SK-N-SH (cell line): ENCODE measurements around the gene ASB4. TPM values are rescaled to one million over a fixed set of nuclear protein-coding genes. Genes with fewer than 3 reads are reported as not detected.

ENCODE experiments used
- CTCF ChIA-PET: fragments of 300-600, 350-600 bp; formaldehyde crosslinking; extraction: SDS; loops from one replicate; lab custom pipeline; 2021; lab: Yijun Ruan, JAX
- POLR2A ChIA-PET: fragments of 350-600 bp; sonication (Branson Sonifier 250); formaldehyde crosslinking; extraction: SDS; loops from one replicate; lab custom pipeline; 2020; ENCODE audit warnings: antibody characterized with exemption, inconsistent platforms; lab: Yijun Ruan, JAX
- DNase-seq: peaks from one replicate; pipeline ENCODE4 v3.0.0; 2012
- H2AFZ ChIP-seq: fragments of 200-600 bp; sonication (generic); 2 replicates; pipeline ENCODE4 v1.8.1; 2016; ENCODE audit warnings: antibody characterized with exemption, mild to moderate bottlenecking, low read depth
- H3F3A ChIP-seq: fragments of 200-600 bp; sonication (generic); replicated peaks from 2 replicates; pipeline ENCODE3; 2016; ENCODE audit warnings: antibody characterized with exemption, mild to moderate bottlenecking; ENCODE audit not compliant: insufficient read depth
- H3K27ac ChIP-seq, 2 experiments: fragments of 200-500 bp in 1 of 2; fragments of 200-600 bp in 1 of 2; sonication (Bioruptor generic) in 1 of 2; sonication (generic), shearing (Covaris generic) in 1 of 2; 2 replicates each; pipeline versions ENCODE4 v1.5.1 to v1.6.1; 2014 to 2016; ENCODE audit warnings: low read depth in 2 of 2, inconsistent platforms in 1 of 2, low read length in 1 of 2, mild to moderate bottlenecking in 1 of 2, mixed read lengths in 1 of 2
- H3K27me3 ChIP-seq: fragments of 200-600 bp; sonication (generic), shearing (Covaris generic); 2 replicates; pipeline ENCODE4 v1.6.1; 2016; ENCODE audit warnings: mixed run types; ENCODE audit not compliant: insufficient read depth
- H3K36me3 ChIP-seq, 2 experiments: fragments of 200-500 bp in 1 of 2; fragments of 200-600 bp in 1 of 2; sonication (Bioruptor generic) in 1 of 2; sonication (generic) in 1 of 2; replicated peaks in 1 of 2; 2 replicates each; pipeline versions ENCODE3 to v1.5.1; 2014 to 2016; ENCODE audit warnings: low read length in 1 of 2, mild to moderate bottlenecking in 1 of 2; ENCODE audit not compliant: insufficient read depth in 2 of 2, control insufficient read depth in 1 of 2
- H3K4me1 ChIP-seq, 2 experiments: fragments of 200-500 bp in 1 of 2; fragments of 200-600 bp in 1 of 2; sonication (Bioruptor generic) in 1 of 2; sonication (generic), shearing (Covaris generic) in 1 of 2; 2 replicates each; pipeline versions ENCODE4 v1.5.1 to v1.6.1; 2014 to 2016; ENCODE audit warnings: low read depth in 1 of 2, low read length in 1 of 2, mixed run types in 1 of 2; ENCODE audit not compliant: insufficient read depth in 2 of 2, control insufficient read depth in 1 of 2
- H3K4me2 ChIP-seq: fragments of 200-600 bp; sonication (generic), shearing (Covaris generic); 2 replicates; pipeline ENCODE4 v1.6.1; 2017; ENCODE audit warnings: mixed run types
- H3K4me3 ChIP-seq, 2 experiments: fragments of 200-500 bp in 1 of 2; fragments of 200-600 bp in 1 of 2; sonication (Bioruptor generic) in 1 of 2; sonication (generic), shearing (Covaris generic) in 1 of 2; 2 replicates each; pipeline versions ENCODE4 v1.5.1 to v1.8.1; 2014 to 2016; ENCODE audit warnings: low read depth in 2 of 2, inconsistent platforms in 1 of 2, low read length in 1 of 2, mild to moderate bottlenecking in 1 of 2, mixed read lengths in 1 of 2, moderate library complexity in 1 of 2
- H3K79me2 ChIP-seq: fragments of 200-600 bp; sonication (generic); 2 replicates; pipeline ENCODE4 v1.8.1; 2017; ENCODE audit warnings: mild to moderate bottlenecking; ENCODE audit not compliant: insufficient read depth
- H3K9ac ChIP-seq: fragments of 200-600 bp; sonication (generic); 2 replicates; pipeline ENCODE4 v1.6.1; 2017; ENCODE audit warnings: mixed run types
- H3K9me2 ChIP-seq: fragments of 200-600 bp; sonication (generic); 2 replicates; pipeline ENCODE4 v1.6.1; 2017; ENCODE audit warnings: mixed run types
- H3K9me3 ChIP-seq: fragments of 200-600 bp; sonication (generic); 2 replicates; pipeline ENCODE4 v1.6.1; 2017; ENCODE audit warnings: mixed run types, mild to moderate bottlenecking, moderate library complexity
- H4K20me1 ChIP-seq: fragments of 200-600 bp; sonication (generic); 2 replicates; pipeline ENCODE4 v1.6.1; 2017; ENCODE audit warnings: mild to moderate bottlenecking, mixed run types; ENCODE audit not compliant: insufficient read depth
- CHD2 ChIP-seq: fragments of 150-350 bp; IDR thresholded peaks from 2 replicates; pipeline ENCODE4 v1.6.1; 2018; ENCODE audit warnings: low read length; ENCODE audit not compliant: partially characterized antibody
- ELF1 ChIP-seq: IDR thresholded peaks from 2 replicates; pipeline ENCODE4 v1.4.0; 2012
- EP300 ChIP-seq, 2 experiments: IDR thresholded peaks; 2 replicates each; pipeline versions ENCODE4 v1.4.0 to v1.6.1; 2012; ENCODE audit warnings: borderline replicate concordance in 1 of 2, low read depth in 1 of 2, low read length in 1 of 2
- FOXJ3 ChIP-seq: sonication (generic); formaldehyde crosslinking; IDR thresholded peaks from 2 replicates; pipeline ENCODE4 v1.5.1; 2020; ENCODE audit warnings: mild to moderate bottlenecking, missing genetic modification reagents
- FOXM1 ChIP-seq: IDR thresholded peaks from 2 replicates; pipeline ENCODE4 v1.4.0; 2012; ENCODE audit warnings: low read depth, mild to moderate bottlenecking
- MEF2A ChIP-seq: IDR thresholded peaks from 2 replicates; pipeline ENCODE4 v1.4.0; 2012; ENCODE audit warnings: low read depth, borderline replicate concordance
- NRF1 ChIP-seq: IDR thresholded peaks from 2 replicates; pipeline ENCODE4 v1.6.1; 2012; ENCODE audit warnings: low read depth, mild to moderate bottlenecking, low read length
- RAD21 ChIP-seq: IDR thresholded peaks from 2 replicates; pipeline ENCODE4 v1.6.1; 2012; ENCODE audit warnings: mild to moderate bottlenecking, low read length
- RFX5 ChIP-seq: IDR thresholded peaks from 2 replicates; pipeline ENCODE4 v1.6.1; 2012; ENCODE audit warnings: mild to moderate bottlenecking, improper control_type of control experiment, low read length
- TAF1 ChIP-seq: IDR thresholded peaks from 2 replicates; pipeline ENCODE4 v1.6.1; 2012; ENCODE audit warnings: low read depth, mild to moderate bottlenecking, low read length, moderate library complexity, borderline replicate concordance
- TEAD4 ChIP-seq: IDR thresholded peaks from 2 replicates; pipeline ENCODE4 v1.4.0; 2012; ENCODE audit warnings: mild to moderate bottlenecking, borderline replicate concordance; ENCODE audit not compliant: insufficient read depth
- YY1 ChIP-seq: IDR thresholded peaks from 2 replicates; pipeline ENCODE4 v1.4.0; 2012; ENCODE audit warnings: low read depth, mild to moderate bottlenecking
- WGBS: methylation state at CpG from one replicate; pipeline ENCODE4 v1.1.6; 2017; ENCODE audit warnings: low lambda C conversion rate; 5-methylcytosine and 5-hydroxymethylcytosine counted together
- polyA plus RNA-seq, 3 experiments: library from polyadenylated mRNA; depleted of rRNA; stranded (reverse); fragments of >200 nt; gene quantifications; 2 replicates each; pipeline ENCODE4 v1.2.3, GENCODE V29; 2012
- TF ChIP-seq, protein P1 (sequence below): fragments of 150-350 bp; IDR thresholded peaks from 2 replicates; pipeline ENCODE4 v1.6.1; 2017; ENCODE audit warnings: antibody characterized with exemption, low read length, low read depth, borderline replicate concordance
- TF ChIP-seq, protein P2 (sequence below): IDR thresholded peaks from 2 replicates; pipeline ENCODE4 v1.4.0; 2012; ENCODE audit warnings: low read depth
- TF ChIP-seq, protein P3 (sequence below): fragments of 200-600 bp; sonication (generic); IDR thresholded peaks from 2 replicates; pipeline ENCODE4 v1.6.1; 2017; ENCODE audit warnings: antibody characterized with exemption, mild to moderate bottlenecking, moderate library complexity
- TF ChIP-seq, protein P4 (sequence below): IDR thresholded peaks from 2 replicates; pipeline ENCODE4 v1.6.1; 2012; ENCODE audit warnings: mild to moderate bottlenecking, low read depth, low read length, moderate library complexity

Gene ASB4
- polyA plus RNA-seq, 1 of the 3 experiments (the other 2 are of a cell fraction) = not detected

DNA sequence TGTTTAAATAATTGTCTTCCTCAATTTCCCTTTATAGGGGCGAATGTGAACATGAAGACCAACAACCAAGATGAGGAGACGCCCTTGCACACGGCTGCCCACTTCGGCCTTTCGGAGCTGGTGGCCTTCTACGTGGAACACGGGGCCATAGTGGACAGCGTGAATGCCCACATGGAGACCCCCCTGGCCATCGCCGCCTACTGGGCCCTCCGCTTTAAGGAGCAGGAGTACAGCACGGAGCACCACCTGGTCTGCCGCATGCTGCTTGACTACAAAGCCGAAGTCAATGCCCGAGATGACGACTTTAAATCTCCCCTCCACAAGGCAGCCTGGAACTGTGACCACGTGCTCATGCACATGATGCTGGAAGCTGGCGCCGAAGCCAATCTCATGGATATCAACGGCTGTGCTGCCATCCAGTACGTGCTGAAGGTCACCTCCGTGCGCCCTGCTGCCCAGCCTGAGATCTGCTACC lies 42.1 kb downstream of the ASB4 start:
- no peak for DNase-seq
- H3K27ac ChIP-seq = no peak overlapping the region
- 32% methylated on average over 9 of the region's 23 CpGs for WGBS
- ChIA-PET POLR2A (no interaction called here), CTCF (interaction anchor here (0.5 to 26.6 kb wide), 28 partner anchors 8 to 1233 kb away, joined by 3 to 530 read pairs (median 5); partner anchors contain the start of gene ASB4)
- no peak overlapping the region for H3K4me3 ChIP-seq
- H3K4me1 ChIP-seq = peaks cover 0 to 3% of the 10 kb centered on the region in 2 experiments; a peak in 1 of 4 replicates
- H3K9me3 ChIP-seq = no peaks in the 10 kb centered on the region
- no peaks in the 10 kb centered on the region for H4K20me1 ChIP-seq
- H3K9me2 ChIP-seq = no peaks in the 10 kb centered on the region
- H3F3A ChIP-seq = no peaks in the 10 kb centered on the region
- H3K4me2 ChIP-seq = no peak overlapping the region
- H3K9ac ChIP-seq = no peak overlapping the region
- H3K79me2 ChIP-seq = no peaks in the 10 kb centered on the region
- peaks cover 64% of the 10 kb centered on the region for H3K27me3 ChIP-seq
- H3K36me3 ChIP-seq = no peaks in the 10 kb centered on the region
- H2AFZ ChIP-seq = no peak overlapping the region
- TF ChIP-seq, protein P1, sequence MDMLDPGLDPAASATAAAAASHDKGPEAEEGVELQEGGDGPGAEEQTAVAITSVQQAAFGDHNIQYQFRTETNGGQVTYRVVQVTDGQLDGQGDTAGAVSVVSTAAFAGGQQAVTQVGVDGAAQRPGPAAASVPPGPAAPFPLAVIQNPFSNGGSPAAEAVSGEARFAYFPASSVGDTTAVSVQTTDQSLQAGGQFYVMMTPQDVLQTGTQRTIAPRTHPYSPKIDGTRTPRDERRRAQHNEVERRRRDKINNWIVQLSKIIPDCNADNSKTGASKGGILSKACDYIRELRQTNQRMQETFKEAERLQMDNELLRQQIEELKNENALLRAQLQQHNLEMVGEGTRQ = no peak
- TF ChIP-seq, protein P2, sequence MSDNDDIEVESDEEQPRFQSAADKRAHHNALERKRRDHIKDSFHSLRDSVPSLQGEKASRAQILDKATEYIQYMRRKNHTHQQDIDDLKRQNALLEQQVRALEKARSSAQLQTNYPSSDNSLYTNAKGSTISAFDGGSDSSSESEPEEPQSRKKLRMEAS = no peak
- no peak for TF ChIP-seq RFX5
- TF ChIP-seq FOXM1 = no peak
- TF ChIP-seq, protein P3, sequence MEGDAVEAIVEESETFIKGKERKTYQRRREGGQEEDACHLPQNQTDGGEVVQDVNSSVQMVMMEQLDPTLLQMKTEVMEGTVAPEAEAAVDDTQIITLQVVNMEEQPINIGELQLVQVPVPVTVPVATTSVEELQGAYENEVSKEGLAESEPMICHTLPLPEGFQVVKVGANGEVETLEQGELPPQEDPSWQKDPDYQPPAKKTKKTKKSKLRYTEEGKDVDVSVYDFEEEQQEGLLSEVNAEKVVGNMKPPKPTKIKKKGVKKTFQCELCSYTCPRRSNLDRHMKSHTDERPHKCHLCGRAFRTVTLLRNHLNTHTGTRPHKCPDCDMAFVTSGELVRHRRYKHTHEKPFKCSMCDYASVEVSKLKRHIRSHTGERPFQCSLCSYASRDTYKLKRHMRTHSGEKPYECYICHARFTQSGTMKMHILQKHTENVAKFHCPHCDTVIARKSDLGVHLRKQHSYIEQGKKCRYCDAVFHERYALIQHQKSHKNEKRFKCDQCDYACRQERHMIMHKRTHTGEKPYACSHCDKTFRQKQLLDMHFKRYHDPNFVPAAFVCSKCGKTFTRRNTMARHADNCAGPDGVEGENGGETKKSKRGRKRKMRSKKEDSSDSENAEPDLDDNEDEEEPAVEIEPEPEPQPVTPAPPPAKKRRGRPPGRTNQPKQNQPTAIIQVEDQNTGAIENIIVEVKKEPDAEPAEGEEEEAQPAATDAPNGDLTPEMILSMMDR = no peak
- no peak for TF ChIP-seq ELF1
- TF ChIP-seq RAD21 = no peak
- TF ChIP-seq, protein P4, sequence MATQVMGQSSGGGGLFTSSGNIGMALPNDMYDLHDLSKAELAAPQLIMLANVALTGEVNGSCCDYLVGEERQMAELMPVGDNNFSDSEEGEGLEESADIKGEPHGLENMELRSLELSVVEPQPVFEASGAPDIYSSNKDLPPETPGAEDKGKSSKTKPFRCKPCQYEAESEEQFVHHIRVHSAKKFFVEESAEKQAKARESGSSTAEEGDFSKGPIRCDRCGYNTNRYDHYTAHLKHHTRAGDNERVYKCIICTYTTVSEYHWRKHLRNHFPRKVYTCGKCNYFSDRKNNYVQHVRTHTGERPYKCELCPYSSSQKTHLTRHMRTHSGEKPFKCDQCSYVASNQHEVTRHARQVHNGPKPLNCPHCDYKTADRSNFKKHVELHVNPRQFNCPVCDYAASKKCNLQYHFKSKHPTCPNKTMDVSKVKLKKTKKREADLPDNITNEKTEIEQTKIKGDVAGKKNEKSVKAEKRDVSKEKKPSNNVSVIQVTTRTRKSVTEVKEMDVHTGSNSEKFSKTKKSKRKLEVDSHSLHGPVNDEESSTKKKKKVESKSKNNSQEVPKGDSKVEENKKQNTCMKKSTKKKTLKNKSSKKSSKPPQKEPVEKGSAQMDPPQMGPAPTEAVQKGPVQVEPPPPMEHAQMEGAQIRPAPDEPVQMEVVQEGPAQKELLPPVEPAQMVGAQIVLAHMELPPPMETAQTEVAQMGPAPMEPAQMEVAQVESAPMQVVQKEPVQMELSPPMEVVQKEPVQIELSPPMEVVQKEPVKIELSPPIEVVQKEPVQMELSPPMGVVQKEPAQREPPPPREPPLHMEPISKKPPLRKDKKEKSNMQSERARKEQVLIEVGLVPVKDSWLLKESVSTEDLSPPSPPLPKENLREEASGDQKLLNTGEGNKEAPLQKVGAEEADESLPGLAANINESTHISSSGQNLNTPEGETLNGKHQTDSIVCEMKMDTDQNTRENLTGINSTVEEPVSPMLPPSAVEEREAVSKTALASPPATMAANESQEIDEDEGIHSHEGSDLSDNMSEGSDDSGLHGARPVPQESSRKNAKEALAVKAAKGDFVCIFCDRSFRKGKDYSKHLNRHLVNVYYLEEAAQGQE = no peak

DNA sequence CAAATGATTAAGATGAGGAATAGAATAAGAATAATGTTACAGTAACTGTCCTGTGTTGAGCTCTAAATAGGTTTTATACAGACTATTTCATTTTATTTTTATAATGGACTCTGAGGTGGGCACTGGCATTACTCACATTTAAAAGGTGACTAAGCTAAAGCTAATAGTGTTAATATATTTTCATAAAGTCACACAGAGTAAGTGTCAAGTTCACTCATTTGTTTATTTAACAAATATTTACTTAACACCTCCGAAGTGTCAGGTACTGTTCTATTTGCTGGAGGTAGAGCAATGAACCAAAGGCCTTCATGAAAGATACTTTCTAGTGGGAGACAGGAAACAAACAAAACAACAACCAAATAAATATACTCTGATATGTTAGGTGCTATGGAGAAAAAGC lies 44.0 kb downstream of the ASB4 start:
- DNase-seq = no peak
- peaks cover 0 to 3% of the 10 kb centered on the region in 2 experiments; a peak in 1 of 4 replicates for H3K4me1 ChIP-seq
- H3K79me2 ChIP-seq = no peaks in the 10 kb centered on the region
- no peaks in the 10 kb centered on the region for H4K20me1 ChIP-seq
- H3K27me3 ChIP-seq = peaks cover 54% of the 10 kb centered on the region
- H3K9me3 ChIP-seq = no peaks in the 10 kb centered on the region
- H3K9ac ChIP-seq = no peak overlapping the region
- H3K9me2 ChIP-seq = no peaks in the 10 kb centered on the region
- no peaks in the 10 kb centered on the region for H3K36me3 ChIP-seq
- H3K4me3 ChIP-seq = no peak overlapping the region
- ChIA-PET CTCF (interaction anchor here (0.6 to 26.6 kb wide), 6 partner anchors 15 to 161 kb away, joined by 3 to 530 read pairs (median 12); no protein-coding TSS in a partner anchor), POLR2A (no interaction called here)
- H3K27ac ChIP-seq = no peak overlapping the region
- no peak overlapping the region for H3K4me2 ChIP-seq
- H2AFZ ChIP-seq = no peak overlapping the region
- H3F3A ChIP-seq = no peaks in the 10 kb centered on the region
- 7% methylated on average over 1 of the region's 1 CpG for WGBS
- TF ChIP-seq, protein P4 = no peak
- TF ChIP-seq EP300 (IDR thresholded peaks at IDR 0.05; ENCODE audit: borderline replicate concordance in 1 of 2, low read depth in 1 of 2, low read length in 1 of 2) (no peak), TEAD4 (no peak), MEF2A (no peak), FOXJ3 (CRISPR knock-in tag) (no peak), TAF1 (no peak), YY1 (no peak), RAD21 (no peak), NRF1 (no peak), CHD2 (no peak)
- TF ChIP-seq, protein P2 = no peak
